ENCODE results near the gene NPDC1.
A peak's percentile ranks its signal among the peaks of the same experiment; 100 is the strongest.

Gene NPDC1

DNA sequence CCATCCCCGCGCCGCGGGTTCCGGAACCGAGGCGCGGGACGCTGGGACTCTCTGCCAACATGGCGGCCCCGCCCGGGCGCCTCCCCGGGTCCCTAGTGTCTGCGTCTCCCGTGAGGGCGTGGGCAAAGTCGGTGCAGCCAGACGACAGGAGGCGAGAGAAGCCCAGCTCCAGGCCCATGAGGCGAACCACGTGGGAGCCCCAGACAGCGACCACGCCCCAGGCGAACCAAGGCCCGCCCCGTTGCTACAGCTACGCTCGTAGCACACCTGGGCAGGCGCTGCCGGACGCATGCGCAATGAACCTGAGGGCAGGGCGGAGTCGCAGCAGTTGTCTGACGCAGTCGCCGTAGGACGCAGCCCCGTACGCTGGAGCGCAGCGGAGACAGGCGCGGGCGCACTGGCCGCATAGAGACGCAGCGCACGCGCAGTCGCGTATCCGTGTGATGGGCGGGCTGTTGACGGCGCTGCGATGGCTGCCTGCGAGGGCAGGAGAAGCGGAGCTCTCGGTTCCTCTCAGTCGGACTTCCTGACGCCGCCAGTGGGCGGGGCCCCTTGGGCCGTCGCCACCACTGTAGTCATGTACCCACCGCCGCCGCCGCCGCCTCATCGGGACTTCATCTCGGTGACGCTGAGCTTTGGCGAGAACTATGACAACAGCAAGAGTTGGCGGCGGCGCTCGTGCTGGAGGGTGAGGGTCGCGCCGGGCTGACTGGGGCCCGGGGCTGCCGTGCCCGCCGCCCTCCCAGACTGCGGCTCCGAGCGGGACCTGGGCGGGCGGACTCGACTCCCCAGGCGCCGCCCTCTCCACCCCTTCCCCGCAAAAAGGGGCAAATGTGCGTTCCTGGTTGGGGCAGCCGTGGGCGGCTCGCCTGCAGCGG, 40.8 kb upstream of the NPDC1 start, which contains the start of gene MAN1B1:
Gene MAN1B1, plus strand, starts transcription at position 455 of the 878 bp plus-strand sequence. Its CDS starts 15 bp downstream, at position 470.
- TF ChIP-seq POLR2AphosphoS5 (IDR thresholded peaks at IDR 0.05; ENCODE audit: low read depth, low read length): peak; percentile 63
- no peak for TF ChIP-seq FOXP2 (optimal IDR thresholded peaks at IDR 0.05; ENCODE audit: borderline replicate concordance, extremely low read depth, extremely low read length, insufficient read depth)
- peak; percentile 81; the same call in 1 of the 2 replicates for TF ChIP-seq SIN3A (IDR thresholded peaks at IDR 0.05; ENCODE audit: borderline replicate concordance, insufficient read depth, low read length)
- TF ChIP-seq TAF1 (IDR thresholded peaks at IDR 0.05; ENCODE audit: borderline replicate concordance, insufficient read depth, low read length): peak; percentile 83; the same call in 1 of the 2 replicates
- TF ChIP-seq, protein P1, sequence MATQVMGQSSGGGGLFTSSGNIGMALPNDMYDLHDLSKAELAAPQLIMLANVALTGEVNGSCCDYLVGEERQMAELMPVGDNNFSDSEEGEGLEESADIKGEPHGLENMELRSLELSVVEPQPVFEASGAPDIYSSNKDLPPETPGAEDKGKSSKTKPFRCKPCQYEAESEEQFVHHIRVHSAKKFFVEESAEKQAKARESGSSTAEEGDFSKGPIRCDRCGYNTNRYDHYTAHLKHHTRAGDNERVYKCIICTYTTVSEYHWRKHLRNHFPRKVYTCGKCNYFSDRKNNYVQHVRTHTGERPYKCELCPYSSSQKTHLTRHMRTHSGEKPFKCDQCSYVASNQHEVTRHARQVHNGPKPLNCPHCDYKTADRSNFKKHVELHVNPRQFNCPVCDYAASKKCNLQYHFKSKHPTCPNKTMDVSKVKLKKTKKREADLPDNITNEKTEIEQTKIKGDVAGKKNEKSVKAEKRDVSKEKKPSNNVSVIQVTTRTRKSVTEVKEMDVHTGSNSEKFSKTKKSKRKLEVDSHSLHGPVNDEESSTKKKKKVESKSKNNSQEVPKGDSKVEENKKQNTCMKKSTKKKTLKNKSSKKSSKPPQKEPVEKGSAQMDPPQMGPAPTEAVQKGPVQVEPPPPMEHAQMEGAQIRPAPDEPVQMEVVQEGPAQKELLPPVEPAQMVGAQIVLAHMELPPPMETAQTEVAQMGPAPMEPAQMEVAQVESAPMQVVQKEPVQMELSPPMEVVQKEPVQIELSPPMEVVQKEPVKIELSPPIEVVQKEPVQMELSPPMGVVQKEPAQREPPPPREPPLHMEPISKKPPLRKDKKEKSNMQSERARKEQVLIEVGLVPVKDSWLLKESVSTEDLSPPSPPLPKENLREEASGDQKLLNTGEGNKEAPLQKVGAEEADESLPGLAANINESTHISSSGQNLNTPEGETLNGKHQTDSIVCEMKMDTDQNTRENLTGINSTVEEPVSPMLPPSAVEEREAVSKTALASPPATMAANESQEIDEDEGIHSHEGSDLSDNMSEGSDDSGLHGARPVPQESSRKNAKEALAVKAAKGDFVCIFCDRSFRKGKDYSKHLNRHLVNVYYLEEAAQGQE (IDR thresholded peaks at IDR 0.05; ENCODE audit: insufficient read depth in 1 of 2, low read depth in 2 of 2, low read length in 2 of 2): no peak

DNA sequence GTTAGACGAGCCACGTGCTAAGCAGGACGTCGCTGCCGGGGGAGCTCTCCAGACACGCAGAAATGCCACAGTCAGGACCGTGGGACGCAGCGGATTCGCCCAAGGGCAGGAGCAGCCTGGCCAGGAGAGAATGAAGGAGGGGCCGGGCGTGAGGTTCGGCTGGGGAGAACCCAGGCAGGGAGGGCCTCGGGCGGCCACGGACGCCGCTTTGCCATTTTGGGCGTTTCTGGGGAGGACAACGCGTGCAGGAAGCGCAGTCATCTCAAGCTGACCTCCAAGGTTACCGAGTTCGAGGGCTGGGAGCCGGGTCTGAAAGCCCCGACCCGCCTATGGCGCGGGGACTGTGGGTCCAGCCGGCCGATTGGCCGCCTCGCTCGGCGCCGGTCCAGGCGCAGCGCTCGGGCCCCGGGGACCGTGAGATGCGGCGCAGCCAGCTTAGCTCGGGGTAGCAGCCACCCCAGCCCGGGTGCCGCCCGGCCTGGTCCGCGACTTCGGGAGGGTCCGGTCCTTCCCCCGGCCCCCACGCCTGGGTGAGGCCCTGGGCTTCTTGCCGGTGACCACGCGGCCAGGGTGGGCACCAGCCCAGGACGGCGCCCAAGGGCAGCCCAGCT, 40.0 kb upstream of the NPDC1 start:
- TF ChIP-seq POLR2AphosphoS5 (IDR thresholded peaks at IDR 0.05; ENCODE audit: low read depth, low read length) (0 out of 2 replicates have a peak, but pooled peaks have one; percentile 6), FOXP2 (optimal IDR thresholded peaks at IDR 0.05; ENCODE audit: borderline replicate concordance, extremely low read depth, extremely low read length, insufficient read depth) (no peak), TAF1 (IDR thresholded peaks at IDR 0.05; ENCODE audit: borderline replicate concordance, insufficient read depth, low read length) (no peak)
- TF ChIP-seq, protein P1 (IDR thresholded peaks at IDR 0.05; ENCODE audit: insufficient read depth in 1 of 2, low read depth in 2 of 2, low read length in 2 of 2): 0 out of 4 replicates have a peak, but pooled peaks of 1 of the 2 experiments have one; percentile 10

DNA sequence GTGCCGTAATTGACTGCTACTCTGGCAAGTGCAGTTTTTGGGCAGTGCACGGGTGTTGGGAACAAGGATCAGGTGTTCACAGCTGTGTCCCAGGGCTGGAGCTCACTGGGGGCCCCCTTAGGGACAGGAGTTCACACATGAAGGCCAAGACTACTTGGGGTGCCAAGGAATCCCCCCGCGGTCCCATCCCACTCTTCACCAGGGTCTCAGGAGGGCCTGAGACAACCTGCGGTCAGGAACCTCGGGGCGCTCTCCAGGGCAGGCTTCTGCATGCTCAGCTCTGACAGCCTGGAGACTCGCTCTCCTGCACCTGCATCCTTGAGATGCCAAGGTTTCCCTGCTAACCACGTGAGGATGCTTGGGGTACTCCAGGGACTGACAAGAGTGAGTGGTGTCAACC, 38.5 kb upstream of the NPDC1 start:
- TF ChIP-seq TAF1 (IDR thresholded peaks at IDR 0.05; ENCODE audit: borderline replicate concordance, insufficient read depth, low read length) (no peak), FOXP2 (optimal IDR thresholded peaks at IDR 0.05; ENCODE audit: borderline replicate concordance, extremely low read depth, extremely low read length, insufficient read depth) (no peak)

DNA sequence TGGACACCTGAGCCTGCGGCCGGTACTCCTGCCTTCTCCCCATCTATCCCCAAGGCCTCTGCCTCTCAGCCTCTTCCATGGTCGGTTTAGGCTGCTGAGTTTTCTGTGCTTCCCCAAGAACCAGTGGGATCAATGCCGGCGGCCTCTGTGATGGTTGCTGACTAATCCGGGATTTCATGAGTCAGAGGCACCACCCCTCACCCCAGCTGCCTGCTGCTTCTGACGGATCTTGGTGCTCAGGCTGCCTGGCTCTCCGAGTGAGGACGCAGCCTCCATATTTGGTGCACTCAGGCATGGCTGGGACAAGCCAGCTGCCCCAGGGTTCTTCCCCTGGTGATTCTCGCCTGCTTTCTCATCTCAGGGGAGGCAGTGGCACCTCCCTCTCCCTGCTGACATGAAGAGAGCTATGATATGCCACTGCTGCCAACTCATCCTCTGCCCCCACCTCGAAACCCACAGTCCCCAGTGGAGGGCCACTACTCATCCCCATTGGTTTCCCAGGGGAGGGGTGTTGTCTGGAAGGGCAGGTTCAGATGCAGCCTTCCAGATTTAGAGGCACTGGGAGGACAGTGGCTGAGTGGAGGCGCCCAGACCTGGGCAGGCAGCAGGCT, 37.5 kb upstream of the NPDC1 start:
- TF ChIP-seq FOXP2 (optimal IDR thresholded peaks at IDR 0.05; ENCODE audit: borderline replicate concordance, extremely low read depth, extremely low read length, insufficient read depth) (no peak), TAF1 (IDR thresholded peaks at IDR 0.05; ENCODE audit: borderline replicate concordance, insufficient read depth, low read length) (no peak), POLR2AphosphoS5 (IDR thresholded peaks at IDR 0.05; ENCODE audit: low read depth, low read length) (no peak), SIN3A (IDR thresholded peaks at IDR 0.05; ENCODE audit: borderline replicate concordance, insufficient read depth, low read length) (no peak)
- TF ChIP-seq, protein P1 (IDR thresholded peaks at IDR 0.05; ENCODE audit: insufficient read depth in 1 of 2, low read depth in 2 of 2, low read length in 2 of 2): no peak

- TF ChIP-seq, protein P1 (IDR thresholded peaks at IDR 0.05; ENCODE audit: insufficient read depth in 1 of 2, low read depth in 2 of 2, low read length in 2 of 2): no peak
- TF ChIP-seq TAF1 (IDR thresholded peaks at IDR 0.05; ENCODE audit: borderline replicate concordance, insufficient read depth, low read length): no peak
- TF ChIP-seq SIN3A (IDR thresholded peaks at IDR 0.05; ENCODE audit: borderline replicate concordance, insufficient read depth, low read length): no peak
- TF ChIP-seq POLR2AphosphoS5 (IDR thresholded peaks at IDR 0.05; ENCODE audit: low read depth, low read length): no peak
- TF ChIP-seq FOXP2 (optimal IDR thresholded peaks at IDR 0.05; ENCODE audit: borderline replicate concordance, extremely low read depth, extremely low read length, insufficient read depth): no peak
Observed at GRCh38 chr9:137082925-137083290, 36.9 kb upstream of the NPDC1 start.
